ENCODE results near the gene ARRDC4. TPM values are rescaled to one million over a fixed set of nuclear protein-coding genes. Genes with fewer than 3 reads are reported as not detected.

The ARRDC4 gene
- 31.6 and 33.1 TPM in 2 replicates for total RNA-seq (2014; rRNA removed; shearing (Covaris generic))
- 14.0 and 15.5 TPM in 2 replicates for polyA plus RNA-seq (2016; fragmentation: Nextera tagmentation; extraction: Ambion mirVana)

- 1% methylated on average over 49 to 57 of the region's 69 CpGs for WGBS, 2 experiments (ENCODE audit: low coverage in 1 of 2, low lambda C conversion rate in 2 of 2, missing lambda C conversion rate in 2 of 2)
- in situ Hi-C loops (cut with MboI), result no loop called here
- Histone ChIP-seq H3K9me2 (ENCODE audit: insufficient read depth) (no peaks in the 10 kb centered on the region), H3K79me2 (ENCODE audit: insufficient read depth) (peaks cover 47% of the 10 kb centered on the region), H3K4me3 (peak within 1 kb of the TSS; percentile 79), H3K27me3 (replicated peaks; ENCODE audit: insufficient read depth) (no peaks in the 10 kb centered on the region), H3F3A (ENCODE audit: insufficient read depth) (0 out of 2 replicates have a peak, but pooled peaks cover 3% of the 10 kb centered on the region), H3K27ac (peak within 1 kb of the TSS; percentile 61), H3K4me2 (ENCODE audit: unreplicated experiment) (peak within 1 kb of the TSS; percentile 86), H3K4me1 (ENCODE audit: insufficient read depth) (peaks cover 17% of the 10 kb centered on the region), H4K20me1 (ENCODE audit: insufficient read depth) (no peaks in the 10 kb centered on the region), H3K9me3 (ENCODE audit: low read depth) (no peaks in the 10 kb centered on the region), H3K9ac (peak within 1 kb of the TSS; percentile 82), H3K36me3 (ENCODE audit: low read depth) (no peaks in the 10 kb centered on the region), H2AFZ (peak within 1 kb of the TSS; percentile 88)
- TF ChIP-seq EZH2phosphoT487 (IDR thresholded peaks at IDR 0.05; ENCODE audit: insufficient read depth, low read depth), result no peak
- no peak for TF ChIP-seq EZH2 (IDR thresholded peaks at IDR 0.05; ENCODE audit: insufficient read depth, poor library complexity, severe bottlenecking)
- peak; percentile 100 for DNase-seq
Observed at GRCh38 chr15:97960364-97961066, at the start of gene ARRDC4. Gene ARRDC4, plus strand, starts transcription at chr15:97960703. Its CDS starts 159 bp downstream, at chr15:97960862.

- no peak overlapping the region for H3K27ac ChIP-seq
- no peak overlapping the region for H3K4me3 ChIP-seq
- no peak overlapping the region for H3K9ac ChIP-seq
- TF ChIP-seq EZH2phosphoT487 (IDR thresholded peaks at IDR 0.05; ENCODE audit: insufficient read depth, low read depth), result no peak
- no peak for TF ChIP-seq EZH2 (IDR thresholded peaks at IDR 0.05; ENCODE audit: insufficient read depth, poor library complexity, severe bottlenecking)
- H2AFZ ChIP-seq, result no peak overlapping the region
- no peak overlapping the region for H3K4me2 ChIP-seq (ENCODE audit: unreplicated experiment)
- in situ Hi-C loops (cut with MboI), result no loop called here
- no peaks in the 10 kb centered on the region for H3K79me2 ChIP-seq (ENCODE audit: insufficient read depth)
- no peaks in the 10 kb centered on the region for H3K36me3 ChIP-seq (ENCODE audit: low read depth)
- peaks cover 3% of the 10 kb centered on the region; the same call in 1 of the 2 replicates for H3K27me3 ChIP-seq (replicated peaks; ENCODE audit: insufficient read depth)
- no peaks in the 10 kb centered on the region for H3K9me2 ChIP-seq (ENCODE audit: insufficient read depth)
- DNase-seq, result no peak
- 54 to 60% methylated on average over 6 of the region's 6 CpGs for WGBS, 2 experiments (ENCODE audit: low coverage in 1 of 2, low lambda C conversion rate in 2 of 2, missing lambda C conversion rate in 2 of 2)
- H4K20me1 ChIP-seq (ENCODE audit: insufficient read depth), result no peaks in the 10 kb centered on the region
- no peaks in the 10 kb centered on the region for H3K4me1 ChIP-seq (ENCODE audit: insufficient read depth)
- no peaks in the 10 kb centered on the region for H3K9me3 ChIP-seq (ENCODE audit: low read depth)
- H3F3A ChIP-seq (ENCODE audit: insufficient read depth), result no peaks in the 10 kb centered on the region
Observed at GRCh38 chr15:97914711-97915110, 45.8 kb upstream of the ARRDC4 start.

GRCh38 chr15:97915261-97915660 is 45.2 kb upstream of the ARRDC4 start:
- Histone ChIP-seq H3K4me2 (ENCODE audit: unreplicated experiment) (no peak overlapping the region), H3K4me1 (ENCODE audit: insufficient read depth) (no peaks in the 10 kb centered on the region), H4K20me1 (ENCODE audit: insufficient read depth) (no peaks in the 10 kb centered on the region), H3F3A (ENCODE audit: insufficient read depth) (no peaks in the 10 kb centered on the region), H3K27me3 (replicated peaks; ENCODE audit: insufficient read depth) (peaks cover 3% of the 10 kb centered on the region; the same call in 1 of the 2 replicates), H3K4me3 (no peak overlapping the region), H3K9ac (no peak overlapping the region), H3K36me3 (ENCODE audit: low read depth) (no peaks in the 10 kb centered on the region), H3K27ac (no peak overlapping the region), H3K79me2 (ENCODE audit: insufficient read depth) (no peaks in the 10 kb centered on the region), H3K9me3 (ENCODE audit: low read depth) (no peaks in the 10 kb centered on the region), H2AFZ (no peak overlapping the region), H3K9me2 (ENCODE audit: insufficient read depth) (no peaks in the 10 kb centered on the region)
- WGBS, 2 experiments (ENCODE audit: low coverage in 1 of 2, low lambda C conversion rate in 2 of 2, missing lambda C conversion rate in 2 of 2), result 54 to 59% methylated on average over 5 of the region's 5 CpGs
- no peak for DNase-seq
- in situ Hi-C loops (cut with MboI), result no loop called here
- TF ChIP-seq EZH2 (IDR thresholded peaks at IDR 0.05; ENCODE audit: insufficient read depth, poor library complexity, severe bottlenecking), result no peak
- no peak for TF ChIP-seq EZH2phosphoT487 (IDR thresholded peaks at IDR 0.05; ENCODE audit: insufficient read depth, low read depth)

GRCh38 chr15:97921296-97921865 is 39.1 kb upstream of the ARRDC4 start:
- Histone ChIP-seq H3K4me2 (ENCODE audit: unreplicated experiment) (no peak overlapping the region), H3K27ac (no peak overlapping the region), H3K27me3 (replicated peaks; ENCODE audit: insufficient read depth) (no peaks in the 10 kb centered on the region), H3K79me2 (ENCODE audit: insufficient read depth) (no peaks in the 10 kb centered on the region), H3K4me1 (ENCODE audit: insufficient read depth) (no peaks in the 10 kb centered on the region), H3K9me2 (ENCODE audit: insufficient read depth) (no peaks in the 10 kb centered on the region), H3K4me3 (no peak overlapping the region), H3K9ac (no peak overlapping the region), H3K36me3 (ENCODE audit: low read depth) (no peaks in the 10 kb centered on the region), H3F3A (ENCODE audit: insufficient read depth) (no peaks in the 10 kb centered on the region), H3K9me3 (ENCODE audit: low read depth) (peaks cover 3% of the 10 kb centered on the region), H2AFZ (no peak overlapping the region), H4K20me1 (ENCODE audit: insufficient read depth) (no peaks in the 10 kb centered on the region)
- in situ Hi-C loops (cut with MboI), result no loop called here
- TF ChIP-seq EZH2phosphoT487 (IDR thresholded peaks at IDR 0.05; ENCODE audit: insufficient read depth, low read depth), result no peak
- TF ChIP-seq EZH2 (IDR thresholded peaks at IDR 0.05; ENCODE audit: insufficient read depth, poor library complexity, severe bottlenecking), result no peak
- 10 to 11% methylated on average over 4 of the region's 4 CpGs for WGBS, 2 experiments (ENCODE audit: low coverage in 1 of 2, low lambda C conversion rate in 2 of 2, missing lambda C conversion rate in 2 of 2)
- DNase-seq, result no peak
